GM19395 (cell line): ENCODE data around the gene GRID1.
"Not testable (repeated sequence)": the region's sequence is repeated elsewhere in the genome, so short reads cannot be mapped to it uniquely, and the experiment has no call there.

Experiments
- ATAC-seq: cut with Tn5 transposase; IDR thresholded peaks from one replicate; pipeline ENCODE4 v1.9.1; 2021; ENCODE audit warnings: mild to moderate bottlenecking, moderate library complexity; ENCODE audit not compliant: unreplicated experiment

The GRID1 gene

DNA sequence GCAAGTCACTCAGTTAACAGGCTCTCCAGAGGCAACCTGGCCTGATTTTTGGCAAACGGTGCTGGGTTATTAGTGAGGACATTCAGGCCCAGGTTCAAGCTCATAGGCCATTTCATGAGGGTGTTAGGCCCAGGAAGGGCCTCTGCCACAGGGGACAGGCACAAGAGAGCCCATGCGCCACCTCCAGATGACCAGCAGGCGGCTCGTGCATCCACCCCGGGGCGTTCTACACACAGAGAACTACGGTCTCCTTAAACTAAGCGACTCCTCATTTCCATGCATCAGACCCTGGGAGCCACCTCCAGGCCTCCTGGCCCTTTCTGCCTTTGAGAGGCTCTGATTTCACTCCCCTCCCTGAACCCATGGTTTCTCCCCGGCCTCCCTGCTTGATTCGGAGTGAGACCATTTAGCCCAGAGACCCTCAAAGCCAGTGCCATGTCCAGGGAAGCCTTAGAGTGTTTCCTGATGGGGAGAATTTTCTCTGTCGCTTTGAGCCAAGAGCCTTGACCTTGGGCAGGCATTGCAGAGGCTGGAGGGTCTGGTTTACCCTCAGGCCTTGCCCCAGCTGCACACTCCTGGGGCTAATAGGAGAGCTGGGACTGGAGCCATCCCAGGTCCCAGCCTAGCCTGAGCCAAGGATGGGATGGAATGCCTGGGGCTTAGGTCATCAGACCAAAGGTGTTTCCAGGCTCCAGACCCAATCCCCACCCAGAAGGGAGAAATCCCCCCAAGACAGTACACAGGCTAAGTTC, 188.0 kb downstream of the GRID1 start:
- ATAC-seq = no peak

DNA sequence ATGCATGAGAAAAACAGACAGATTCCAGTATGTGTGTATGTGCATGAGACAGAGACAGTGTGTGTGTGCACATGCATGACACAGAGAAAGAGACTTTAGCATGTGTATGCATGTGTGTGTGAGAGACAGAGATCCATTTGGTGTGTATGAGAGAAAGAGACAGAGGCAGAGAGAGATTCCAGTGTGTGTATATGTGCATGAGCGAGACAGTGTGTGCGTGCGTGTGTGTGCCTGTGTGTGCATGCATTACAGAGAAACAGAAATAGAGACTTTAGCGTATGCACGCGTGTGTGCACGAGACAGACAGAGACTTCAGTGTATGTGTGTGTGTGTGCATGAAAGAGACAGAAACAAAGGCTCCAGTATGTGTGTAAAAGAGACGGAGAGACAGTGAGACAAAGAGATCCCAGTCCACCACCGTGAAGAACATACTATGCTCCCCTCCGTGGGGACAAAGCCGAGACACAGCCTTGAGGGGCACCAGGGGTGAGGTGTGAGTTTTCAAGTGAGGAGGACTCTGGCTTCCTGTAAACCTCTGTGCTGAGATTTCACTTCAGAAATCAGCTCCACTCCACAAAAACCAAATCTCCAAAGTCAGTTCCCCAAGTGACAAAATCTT, 188.9 kb downstream of the GRID1 start:
- no peak for ATAC-seq

DNA sequence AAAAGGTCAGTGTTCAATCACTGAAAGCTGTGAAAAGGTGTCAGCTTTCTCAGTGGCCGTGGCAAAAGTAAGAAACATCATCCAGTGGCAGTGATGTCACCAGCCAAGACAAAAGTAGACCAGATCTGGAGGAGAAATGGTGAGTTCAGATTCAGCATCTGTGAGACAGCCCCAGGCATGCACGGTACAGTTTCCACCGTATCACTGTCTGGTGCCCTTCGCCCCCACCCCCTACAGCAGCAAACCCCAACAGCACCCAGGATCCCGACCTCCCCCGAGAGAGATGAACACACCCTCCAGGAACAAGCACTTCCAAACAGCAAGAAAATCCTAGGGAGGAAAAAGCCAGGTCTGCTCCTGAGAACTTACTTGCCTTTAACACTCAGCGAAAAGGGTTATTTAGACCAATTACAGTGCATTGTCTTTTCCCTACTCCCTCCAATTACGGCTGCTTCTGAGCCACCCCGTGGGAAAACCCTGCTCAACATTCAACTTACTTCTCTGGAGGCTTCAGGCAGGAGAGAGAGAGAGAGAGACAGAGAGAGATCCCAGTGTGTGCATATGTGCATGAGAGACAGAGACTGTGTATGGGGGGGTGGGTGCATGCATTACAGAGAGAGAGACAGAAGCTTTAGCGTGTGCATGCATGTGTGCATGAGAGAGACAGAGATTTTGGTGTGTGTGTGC, 189.6 kb downstream of the GRID1 start:
- ATAC-seq = no peak

DNA sequence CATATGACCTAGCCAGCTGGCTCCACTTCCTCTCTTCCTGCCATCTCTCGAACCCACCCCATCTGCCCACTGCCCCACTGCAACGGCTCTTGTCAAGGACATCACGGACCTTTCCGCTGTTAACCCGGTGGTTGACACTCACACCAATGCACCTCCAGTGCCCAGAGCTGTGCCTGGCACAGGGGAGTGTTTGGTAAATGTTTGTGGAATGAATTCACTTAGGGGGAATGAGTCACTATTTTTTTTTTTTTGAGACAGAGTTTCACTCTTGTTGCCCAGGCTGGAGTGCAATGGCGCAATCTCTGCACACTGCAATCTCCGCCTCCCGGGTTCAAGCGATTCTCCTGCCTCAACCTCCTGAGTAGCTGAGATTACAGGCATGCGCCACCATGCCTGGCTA, 191.1 kb downstream of the GRID1 start:
- ATAC-seq = not testable (repeated sequence)

DNA sequence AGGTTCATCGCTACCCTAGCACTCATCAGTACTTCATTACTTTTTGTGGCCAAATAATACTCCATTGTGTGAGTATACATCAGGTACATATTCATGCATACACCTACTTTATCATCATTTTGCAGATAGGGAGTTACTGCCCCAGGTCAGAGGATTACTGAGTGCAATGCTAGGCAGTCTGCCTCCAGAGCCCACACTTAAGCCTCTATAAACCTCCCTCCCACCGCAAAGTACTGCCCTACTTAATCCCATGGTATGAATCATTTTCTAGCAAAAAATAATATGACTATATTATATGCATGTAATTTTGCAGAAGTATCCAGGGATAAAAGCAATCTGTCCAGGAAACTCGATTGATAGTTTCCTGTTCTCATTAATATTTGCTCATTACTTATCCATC, 194.3 kb downstream of the GRID1 start:
- no peak for ATAC-seq

DNA sequence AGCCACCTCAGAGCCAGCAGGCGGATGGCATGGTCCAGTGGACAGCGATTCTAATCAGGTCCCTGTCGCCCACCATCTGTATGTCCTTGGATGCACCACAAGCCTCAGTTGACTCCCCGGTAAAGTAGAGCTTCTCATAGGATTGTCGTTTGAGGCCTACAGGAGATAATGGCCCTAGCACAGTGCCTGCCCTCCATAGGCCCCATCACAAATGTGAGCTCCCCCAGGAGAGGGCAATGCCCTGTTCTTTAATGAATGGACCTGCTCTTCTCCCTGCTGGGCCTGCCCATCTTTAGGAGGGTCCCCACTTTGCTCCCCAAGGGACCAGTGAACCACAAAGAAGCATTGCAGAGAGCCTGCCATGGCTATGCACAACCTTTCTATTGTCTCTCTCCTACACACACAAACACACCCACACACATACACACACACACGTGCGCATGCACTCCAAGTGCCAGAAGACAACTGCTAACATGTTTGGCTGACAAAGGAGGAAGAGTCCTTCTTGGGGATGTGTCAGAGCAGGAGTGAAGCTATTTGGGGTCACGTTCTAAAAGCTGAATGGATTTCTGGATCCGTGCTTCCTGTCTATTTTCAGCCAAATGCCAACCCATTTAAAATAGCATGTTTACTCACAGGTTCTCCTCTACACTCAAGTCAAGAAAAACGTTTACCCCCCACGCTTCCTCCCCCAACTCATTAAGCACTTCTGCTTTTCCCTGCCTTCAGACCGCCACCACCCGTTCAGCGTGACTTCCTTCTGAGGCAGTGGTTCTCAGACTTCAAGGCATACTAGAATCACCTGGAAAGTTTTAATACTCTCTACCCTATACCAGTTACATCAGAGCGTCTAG, 196.1 kb downstream of the GRID1 start:
- peak; percentile 53 for ATAC-seq

DNA sequence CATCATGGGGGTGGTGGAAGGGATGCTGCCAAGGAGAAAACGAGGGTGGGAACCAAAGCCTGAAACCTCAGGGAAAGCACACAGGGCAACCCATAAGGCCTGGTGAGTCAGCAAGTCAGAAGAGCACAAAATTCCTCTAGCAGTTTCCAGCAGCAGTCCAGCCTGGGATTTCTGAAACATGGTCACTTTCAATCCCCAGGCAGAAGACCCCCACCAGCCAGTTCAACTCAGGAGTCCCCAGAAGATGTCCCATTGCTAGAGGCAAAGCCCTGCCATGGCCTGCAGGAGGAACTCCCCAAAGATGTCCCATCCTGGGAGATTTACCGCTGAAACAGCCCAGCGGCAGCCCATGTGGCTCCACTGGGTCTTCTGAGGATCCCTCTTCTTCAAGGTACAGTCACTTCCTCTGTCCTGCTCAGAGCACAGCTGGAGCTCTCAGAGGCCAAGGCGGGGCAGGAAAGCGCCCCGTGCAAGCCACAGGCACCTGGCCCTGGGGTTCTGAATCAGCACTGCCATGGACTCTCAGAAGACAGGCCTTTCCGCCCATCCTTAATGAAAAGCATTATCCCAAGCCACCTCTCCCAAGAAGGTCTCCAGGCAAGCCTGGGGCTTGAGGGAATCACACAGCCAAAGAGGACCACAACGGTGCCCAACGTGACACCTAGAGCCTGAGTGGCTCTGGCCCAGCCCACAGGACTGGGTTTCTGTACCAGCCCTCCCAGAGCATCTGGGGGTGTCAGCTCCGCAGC, 196.9 kb downstream of the GRID1 start:
- no peak for ATAC-seq

DNA sequence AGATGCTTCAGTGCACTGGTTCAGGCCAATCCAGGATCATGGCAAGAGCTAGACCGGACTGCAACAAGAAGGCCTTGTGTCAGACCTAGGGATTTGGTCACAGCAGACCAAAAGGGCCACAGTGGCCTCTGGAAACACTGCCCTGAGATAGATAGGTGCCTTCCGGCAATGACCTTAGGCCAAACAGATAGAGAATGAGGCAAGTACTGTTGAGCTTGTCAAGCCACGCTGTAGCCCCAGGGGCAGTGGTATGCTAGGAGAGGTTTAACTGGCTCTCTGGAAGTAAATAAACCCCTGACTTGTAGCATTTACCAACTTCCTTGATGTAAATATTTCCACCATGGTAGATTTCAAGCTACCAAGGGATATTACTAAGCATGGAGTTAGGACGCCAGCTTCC, 197.5 kb downstream of the GRID1 start:
- ATAC-seq = no peak

DNA sequence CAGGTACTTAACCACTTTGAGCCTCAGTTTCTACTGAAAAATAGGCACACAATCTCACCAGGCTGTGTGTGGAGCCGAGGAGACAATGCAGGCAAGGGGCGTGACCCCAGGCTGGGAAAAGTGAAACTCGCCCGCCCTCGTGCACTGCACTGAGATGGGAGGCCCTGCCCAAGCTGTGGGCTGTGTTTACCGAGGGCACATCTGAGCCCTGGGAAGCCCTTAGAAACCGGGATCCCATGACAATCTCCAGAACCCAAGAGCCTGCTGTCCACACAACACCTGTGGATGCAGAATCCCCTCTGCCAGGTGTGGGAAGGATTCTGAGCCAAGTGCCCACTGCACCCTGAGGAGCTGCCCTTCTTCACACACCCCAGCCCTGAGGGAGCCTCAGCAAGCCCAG, 198.3 kb downstream of the GRID1 start:
- no peak for ATAC-seq

DNA sequence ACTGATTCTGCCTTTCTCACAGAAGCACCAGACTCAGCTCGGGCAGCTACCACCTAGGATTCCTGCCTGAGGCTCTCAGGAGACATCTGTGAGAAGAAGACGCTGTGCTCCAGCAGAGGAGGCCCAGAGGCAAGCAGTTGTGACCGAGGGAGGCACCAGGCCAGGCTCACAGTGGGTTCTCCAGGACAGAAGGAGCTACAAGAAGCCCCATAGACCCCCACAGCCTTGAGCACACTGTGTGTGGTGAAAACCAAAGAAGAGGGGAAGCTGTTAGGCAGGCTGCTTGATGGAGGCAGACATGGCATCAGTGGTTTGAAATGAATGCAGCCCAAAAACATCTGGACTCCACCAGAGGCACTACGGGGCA, 198.8 kb downstream of the GRID1 start:
- ATAC-seq = no peak

DNA sequence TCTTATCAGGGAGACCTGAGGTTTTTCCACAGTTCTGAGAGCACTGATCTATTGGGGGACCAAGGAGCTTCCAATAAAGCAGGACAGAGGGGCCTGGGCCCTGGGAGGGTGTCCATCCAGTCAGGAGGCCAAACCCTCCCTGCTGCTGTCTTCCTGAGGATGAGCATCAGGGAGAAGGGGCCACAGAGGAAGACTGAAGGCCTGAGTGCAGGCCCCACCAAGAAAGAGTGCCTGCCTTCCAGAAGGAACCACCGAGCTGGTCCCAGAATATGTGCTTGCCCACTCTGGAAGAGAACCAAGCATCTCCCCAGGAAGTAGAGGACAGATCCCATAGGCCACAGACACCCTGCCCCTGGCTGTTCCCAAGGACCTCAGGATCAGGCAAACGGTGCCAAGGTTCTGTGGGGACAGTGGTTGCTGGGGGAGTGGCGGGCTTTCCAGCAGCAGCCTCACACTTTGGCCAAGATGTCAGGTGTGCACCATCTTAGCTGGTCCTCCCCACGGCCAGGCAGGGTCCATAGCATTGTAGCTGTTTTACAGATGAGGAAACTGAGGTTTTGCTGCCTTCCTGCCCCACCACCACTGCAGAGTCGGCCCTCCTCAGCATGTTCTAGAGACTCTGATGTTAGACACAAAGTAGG, 199.4 kb downstream of the GRID1 start:
- no peak for ATAC-seq

DNA sequence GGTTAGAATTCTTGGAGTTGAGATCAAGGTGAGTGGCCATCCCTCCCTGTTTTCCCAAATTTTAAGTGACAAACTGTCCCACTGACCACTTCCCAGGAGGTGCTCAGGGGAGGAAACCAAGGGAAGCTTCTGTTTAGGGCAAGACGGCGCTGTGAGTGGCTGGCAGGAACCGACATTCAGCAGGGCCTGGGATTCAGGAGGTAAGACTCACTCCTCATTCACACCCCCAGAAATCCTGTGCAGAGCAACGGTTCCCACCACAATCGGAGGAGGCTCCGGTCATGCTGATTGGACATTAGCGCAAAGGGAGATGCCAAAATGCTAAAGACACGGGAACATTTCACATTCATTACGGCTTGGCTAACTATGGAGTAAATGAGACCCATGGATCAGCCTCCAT, 200.9 kb downstream of the GRID1 start:
- no peak for ATAC-seq

DNA sequence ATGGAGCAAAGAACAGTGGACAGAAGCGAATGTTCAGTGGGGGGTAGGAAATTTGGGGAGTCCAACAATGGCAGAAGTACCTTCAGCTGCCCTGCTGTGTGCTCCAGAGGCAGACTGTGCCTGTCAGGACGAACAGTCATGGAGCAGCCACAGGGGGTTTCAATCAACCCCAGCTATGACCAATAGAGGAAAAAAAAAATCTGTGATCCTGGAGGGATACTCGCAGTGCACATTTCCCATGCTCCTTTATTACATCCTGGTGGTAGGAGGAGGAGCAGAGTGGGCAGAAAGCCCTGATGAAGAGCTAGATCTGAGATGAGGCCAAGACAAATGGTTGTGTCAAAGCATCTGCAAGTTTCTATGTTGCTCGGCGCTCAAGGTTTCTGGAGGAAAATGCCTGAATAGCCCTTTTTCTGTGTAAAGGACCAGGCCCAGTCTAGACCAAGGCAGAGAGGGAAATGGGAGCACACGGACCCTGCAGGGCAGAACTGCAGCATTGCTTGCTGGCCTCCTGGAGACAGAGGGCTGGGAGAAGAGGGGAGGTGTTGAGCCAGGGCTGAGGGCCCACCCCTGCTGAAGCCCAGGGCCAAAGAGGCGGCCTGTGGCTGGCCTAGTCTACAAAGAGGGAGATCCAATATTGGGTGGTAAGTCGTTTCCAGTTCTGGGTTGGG, 201.5 kb downstream of the GRID1 start:
- ATAC-seq = no peak

DNA sequence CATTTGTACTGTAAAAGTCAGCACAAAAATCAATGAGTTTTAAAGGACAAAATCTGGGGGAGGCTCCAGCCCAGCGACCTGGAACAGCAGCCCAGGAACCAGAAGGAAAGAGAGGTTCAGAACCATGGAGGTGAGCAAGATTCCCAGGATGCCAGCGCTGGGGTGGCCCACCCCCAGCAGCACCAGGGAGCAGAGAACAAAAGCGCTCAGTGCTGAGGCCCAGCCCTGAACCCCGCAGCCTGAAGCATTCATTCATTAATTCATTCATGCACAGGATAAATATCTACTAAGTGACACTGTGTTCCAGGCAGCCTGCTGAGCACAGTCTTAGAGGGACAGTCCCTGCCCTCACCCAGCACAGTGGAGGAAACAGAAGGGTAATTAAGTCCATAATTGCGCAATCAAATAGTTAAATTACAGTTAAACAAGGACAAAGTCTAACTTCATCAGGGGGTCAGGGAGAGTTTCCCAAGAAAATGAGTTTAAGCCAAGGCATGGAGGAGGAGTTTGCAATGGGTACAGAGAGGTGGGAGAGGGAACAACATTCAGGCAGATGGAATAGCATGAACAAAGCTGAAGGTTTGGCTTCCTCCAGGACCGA, 202.3 kb downstream of the GRID1 start:
- ATAC-seq = no peak

DNA sequence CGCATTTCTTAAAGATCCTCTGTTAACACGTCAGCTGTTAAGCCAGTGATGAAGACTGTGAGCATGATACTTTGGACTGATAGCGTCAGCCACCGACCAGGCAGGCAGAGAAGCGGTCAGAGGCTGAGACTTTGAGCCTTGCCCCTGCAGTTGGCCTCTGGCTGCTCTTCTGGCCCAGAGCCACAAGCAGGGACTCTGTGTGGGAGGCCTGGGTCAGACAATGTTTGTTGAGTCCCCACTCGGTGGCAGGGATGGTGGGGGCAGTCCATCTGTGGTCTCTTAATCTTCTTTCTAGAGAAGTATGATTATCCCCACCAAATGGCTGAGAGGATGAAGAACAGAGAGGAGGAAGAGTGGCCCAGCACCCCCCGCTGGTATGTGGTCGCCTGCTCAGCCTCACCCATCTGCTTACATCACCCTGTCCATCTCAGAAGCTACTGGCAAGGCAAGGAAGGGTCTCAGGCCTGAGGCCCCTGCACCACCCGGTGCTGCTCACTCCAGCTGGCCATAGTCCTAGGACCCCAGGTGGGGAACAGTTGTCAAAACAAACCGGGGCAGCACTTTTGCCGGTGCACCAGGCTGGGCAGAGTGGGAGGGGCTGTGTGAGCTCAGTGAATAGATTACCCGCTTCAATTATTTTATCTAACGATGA, 202.9 kb downstream of the GRID1 start:
- ATAC-seq = no peak

DNA sequence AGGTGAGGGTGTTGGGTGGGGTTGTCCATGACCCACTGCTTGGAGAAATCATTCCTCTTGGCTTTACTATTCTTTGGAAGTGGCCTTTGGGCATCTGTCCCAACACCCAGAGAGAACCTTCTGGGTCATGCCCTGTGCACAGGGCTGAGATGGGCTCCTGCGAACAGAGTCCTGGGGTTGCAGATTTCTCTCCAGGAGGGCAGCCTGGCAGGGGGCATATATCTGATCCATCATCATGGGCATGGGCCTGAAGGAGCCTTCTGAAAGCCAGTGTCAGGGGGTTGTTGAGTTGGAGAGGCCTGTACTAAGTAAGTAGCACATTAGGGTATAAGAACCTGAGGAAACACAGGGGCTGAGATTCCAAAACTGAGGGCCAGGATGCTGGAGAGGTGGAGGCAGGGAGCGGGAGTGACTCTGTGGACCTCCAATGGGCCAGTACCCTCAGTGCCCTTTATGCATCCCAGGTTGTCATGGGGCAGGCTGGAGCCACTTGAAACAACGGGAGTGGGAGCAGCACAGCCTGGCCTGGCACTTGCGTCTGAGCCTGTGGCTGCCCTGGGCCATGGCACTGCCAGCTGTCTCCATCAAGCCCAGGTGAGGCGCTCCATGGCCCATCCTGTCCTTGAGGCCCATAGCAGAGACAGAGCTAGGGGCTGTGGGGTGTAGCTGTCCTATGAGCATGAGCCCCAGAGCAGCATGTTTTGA, 203.7 kb downstream of the GRID1 start:
- no peak for ATAC-seq

DNA sequence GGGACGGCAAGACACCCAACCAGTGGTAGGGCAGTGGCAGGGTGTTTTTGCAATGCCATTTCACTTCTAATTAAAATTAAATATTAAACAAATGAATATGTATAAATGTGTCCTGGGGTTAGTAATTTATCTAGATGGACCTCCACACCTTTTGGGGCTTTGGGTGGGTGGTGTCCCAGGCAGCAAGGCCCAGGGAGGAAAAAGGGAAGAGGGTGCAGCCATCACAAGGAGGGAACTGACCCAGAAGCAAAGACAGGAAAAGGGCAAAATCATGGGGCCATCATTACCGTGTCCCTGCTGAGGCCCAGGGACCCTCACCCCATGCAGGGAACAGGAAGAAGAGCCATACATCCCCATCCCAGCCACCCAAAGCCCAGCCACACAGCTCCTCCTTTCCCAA, 204.6 kb downstream of the GRID1 start:
- no peak for ATAC-seq
